G401.6 (cell line): ENCODE data around the gene MED15.
"Not testable (repeated sequence)": the region's sequence is repeated elsewhere in the genome, so short reads cannot be mapped to it uniquely, and the experiment has no call there.

Experiments used
- FAIRE-seq: peaks from 2 replicates; lab custom pipeline; 2012; peaks lifted over from hg19 to GRCh38; lab: Jason Lieb, UNC

Gene MED15

GRCh38 chr22:20532256-20532993, 25.0 kb downstream of the MED15 start:
- FAIRE-seq = no peak

- FAIRE-seq = no peak
These were observed 25.9 kb downstream of the MED15 start for GRCh38 chr22:20533095-20533878.

- FAIRE-seq = no peak
These were observed 26.5 kb downstream of the MED15 start for GRCh38 chr22:20533879-20534265.

- FAIRE-seq = no peak
These were observed 29.3 kb downstream of the MED15 start for GRCh38 chr22:20536590-20537324.

- FAIRE-seq = no peak
These were observed 29.9 kb downstream of the MED15 start for GRCh38 chr22:20537325-20537756.

- FAIRE-seq = no peak
These were observed 30.6 kb downstream of the MED15 start for GRCh38 chr22:20537983-20538382.

GRCh38 chr22:20538875-20539274, 31.5 kb downstream of the MED15 start:
- FAIRE-seq = not testable (repeated sequence)

GRCh38 chr22:20542055-20542454, 34.6 kb downstream of the MED15 start:
- FAIRE-seq = no peak

- FAIRE-seq = no peak
These were observed 35.3 kb downstream of the MED15 start for GRCh38 chr22:20542736-20543135.

- FAIRE-seq = not testable (repeated sequence)
These were observed 37.9 kb downstream of the MED15 start for GRCh38 chr22:20545318-20545634.

- FAIRE-seq = no peak
These were observed 38.5 kb downstream of the MED15 start for GRCh38 chr22:20545681-20546521.

- FAIRE-seq = no peak
These were observed 39.1 kb downstream of the MED15 start for GRCh38 chr22:20546541-20546950.

GRCh38 chr22:20547029-20547428, 39.6 kb downstream of the MED15 start:
- peak; percentile 33 for FAIRE-seq

GRCh38 chr22:20548806-20549205, 41.4 kb downstream of the MED15 start:
- no peak for FAIRE-seq

- FAIRE-seq = no peak
These were observed 41.9 kb downstream of the MED15 start for GRCh38 chr22:20549232-20549841.

- FAIRE-seq = no peak
These were observed 42.8 kb downstream of the MED15 start for GRCh38 chr22:20550057-20550817.

GRCh38 chr22:20550851-20551744, 43.7 kb downstream of the MED15 start:
- no peak for FAIRE-seq

- no peak for FAIRE-seq
These were observed 44.5 kb downstream of the MED15 start for GRCh38 chr22:20551805-20552442.
